HepG2 (cell line): ENCODE data around the gene PPIL6. TPM values are rescaled to one million over a fixed set of nuclear protein-coding genes. Genes with fewer than 3 reads are reported as not detected.
A peak's percentile ranks its signal among the peaks of the same experiment; 100 is the strongest.

Experiments
- ATF3 ChIP-seq: sonication (generic); formaldehyde crosslinking; IDR thresholded peaks from 2 replicates; pipeline ENCODE4 v1.4.0; 2020; ENCODE audit warnings: missing genetic modification reagents
- CHD2 ChIP-seq: IDR thresholded peaks from 2 replicates; pipeline ENCODE4 v1.6.1; 2011; ENCODE audit warnings: low read depth, low read length, improper control_type of control experiment
- EED ChIP-seq: sonication (generic); formaldehyde crosslinking; IDR thresholded peaks from 2 replicates; pipeline ENCODE4 v1.5.0; 2020; ENCODE audit warnings: mild to moderate bottlenecking, missing genetic modification reagents
- IRX3 ChIP-seq: sonication (generic); formaldehyde crosslinking; IDR thresholded peaks from 2 replicates; pipeline ENCODE4 v1.8.1; 2023; ENCODE audit warnings: mild to moderate bottlenecking, low read depth, missing genetic modification reagents, borderline replicate concordance
- KDM3A ChIP-seq: IDR thresholded peaks from 2 replicates; pipeline ENCODE4 v1.6.1; 2018; ENCODE audit warnings: low read depth, missing compliant biosample characterization
- KDM5A ChIP-seq: fragments of 200-600 bp; sonication (generic); IDR thresholded peaks from 2 replicates; pipeline ENCODE4 v1.7.0; 2018; ENCODE audit warnings: antibody characterized with exemption, mild to moderate bottlenecking, low read length, borderline replicate concordance
- NAIF1 ChIP-seq: sonication (generic); formaldehyde crosslinking; IDR thresholded peaks from 2 replicates; pipeline ENCODE4 v1.5.0; 2020; ENCODE audit warnings: mild to moderate bottlenecking, missing genetic modification reagents, borderline replicate concordance
- NCOA5 ChIP-seq: sonication (generic); formaldehyde crosslinking; IDR thresholded peaks from 2 replicates; pipeline ENCODE4 v1.4.0; 2020; ENCODE audit warnings: missing genetic modification reagents
- NFIB ChIP-seq: sonication (generic); formaldehyde crosslinking; IDR thresholded peaks from 2 replicates; pipeline ENCODE4 v1.9.0; 2021; ENCODE audit warnings: missing genetic modification reagents, mild to moderate bottlenecking, borderline replicate concordance
- RARG ChIP-seq: sonication (generic); formaldehyde crosslinking; IDR thresholded peaks from 2 replicates; pipeline ENCODE4 v1.4.0; 2020; ENCODE audit warnings: low read depth, mild to moderate bottlenecking, missing genetic modification reagents
- SNAPC2 ChIP-seq: sonication (generic); formaldehyde crosslinking; IDR thresholded peaks from 2 replicates; pipeline ENCODE4 v1.8.1; 2022; ENCODE audit warnings: mild to moderate bottlenecking, missing genetic modification reagents
- ZBTB34 ChIP-seq: sonication (generic); formaldehyde crosslinking; IDR thresholded peaks from 2 replicates; pipeline ENCODE4 v1.8.0; 2022; ENCODE audit warnings: mild to moderate bottlenecking, missing genetic modification reagents
- ZNF101 ChIP-seq: sonication (generic); formaldehyde crosslinking; IDR thresholded peaks from 2 replicates; pipeline ENCODE4 v1.4.0; 2020; ENCODE audit warnings: mild to moderate bottlenecking, low read depth, missing genetic modification reagents, borderline replicate concordance
- ZNF160 ChIP-seq: sonication (generic); formaldehyde crosslinking; IDR thresholded peaks from 2 replicates; pipeline ENCODE4 v1.8.0; 2022; ENCODE audit warnings: mild to moderate bottlenecking, inconsistent platforms, missing genetic modification reagents
- ZNF644 ChIP-seq: IDR thresholded peaks from 2 replicates; pipeline ENCODE4 v1.6.1; 2016; ENCODE audit warnings: low read depth
- ZNF839 ChIP-seq: sonication (generic); formaldehyde crosslinking; IDR thresholded peaks from 2 replicates; pipeline ENCODE4 v1.4.0; 2020; ENCODE audit warnings: missing genetic modification reagents, mild to moderate bottlenecking, borderline replicate concordance
- polyA plus RNA-seq, 8 experiments: library from polyadenylated mRNA; depleted of rRNA in 3 of 8; stranded (reverse) in 7 of 8; unstranded in 1 of 8; fragments of >200 nt; fragmentation: Illumina TruSeq in 4 of 8; extraction: Trizol in 4 of 8; gene quantifications; 2 replicates each; pipeline versions ENCODE4 v1.2.1 to v1.2.3, GENCODE V29; 2011 to 2016; ENCODE audit warnings: low read depth in 4 of 8, missing spikeins in 1 of 8, mixed read lengths in 1 of 8; ENCODE audit not compliant: insufficient read depth in 1 of 8
- total RNA-seq, 5 experiments: library from RNA; depleted of rRNA; stranded (reverse); fragments of >200 nt; fragmentation: Illumina TruSeq; extraction: Trizol; gene quantifications; 2 replicates each; pipeline ENCODE4 v1.2.3, GENCODE V29; 2016; ENCODE audit warnings: low read depth in 1 of 5
- TF ChIP-seq, protein P1 (sequence below): fragments of 450-650 bp; IDR thresholded peaks from 2 replicates; pipeline ENCODE4 v1.6.1; 2017
- TF ChIP-seq, protein P2 (sequence below): sonication (generic); formaldehyde crosslinking; IDR thresholded peaks from 2 replicates; pipeline ENCODE4 v1.5.0; 2020; ENCODE audit warnings: missing genetic modification reagents, mild to moderate bottlenecking, borderline replicate concordance
- TF ChIP-seq, protein P3 (sequence below): sonication (generic); formaldehyde crosslinking; IDR thresholded peaks from 2 replicates; pipeline ENCODE4 v1.4.0; 2020; ENCODE audit warnings: mild to moderate bottlenecking, missing genetic modification reagents

PPIL6 gene
- total and polyA plus RNA-seq, 2 of the 13 experiments (the other 11 are each of a cell fraction or from before 2014, with no cell fraction given), result 0.22 to 0.46 TPM

DNA sequence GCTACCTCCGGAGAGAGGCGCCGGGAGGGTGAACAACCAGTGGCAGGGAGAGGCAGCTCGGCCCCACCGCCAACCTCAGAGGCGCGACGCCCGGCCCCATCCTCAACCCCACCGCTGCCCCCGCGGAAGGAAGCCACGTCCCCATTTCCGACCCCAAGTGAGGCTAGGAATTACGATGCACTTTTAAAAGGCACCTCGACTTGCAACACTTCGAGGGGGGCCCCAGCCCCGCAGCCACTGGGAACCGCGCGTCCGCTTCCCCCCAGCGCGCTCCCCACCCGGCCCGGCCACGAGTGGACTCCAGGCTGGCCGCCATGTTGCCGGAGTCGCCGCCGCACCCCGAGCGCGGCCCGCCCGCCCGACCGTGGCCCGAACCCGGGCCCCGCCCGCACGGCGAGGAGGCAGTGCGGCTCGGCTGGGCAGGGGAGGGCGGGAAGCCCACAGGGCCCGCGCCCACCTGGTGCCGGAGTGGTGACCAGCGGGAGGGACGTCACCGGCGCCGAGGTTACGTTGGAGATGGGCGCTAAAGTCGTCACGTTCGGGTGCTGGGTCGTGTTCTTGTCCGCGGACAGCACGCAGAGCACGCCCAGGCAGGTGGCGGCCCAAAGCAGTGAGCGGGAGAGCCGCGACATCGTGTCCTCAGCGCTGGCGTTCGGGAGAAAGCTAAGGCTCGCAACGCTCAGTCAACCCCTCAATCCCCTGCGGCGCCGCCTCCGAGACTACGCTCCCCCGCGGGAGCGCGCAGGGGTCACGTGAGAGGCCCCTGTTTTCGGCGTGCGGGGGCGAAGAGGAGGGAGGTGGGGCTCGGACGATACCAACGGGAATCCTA, 58.5 kb downstream of the PPIL6 start, which contains the start of gene CD164 (continued):
- TF ChIP-seq KDM3A (CRISPR knock-in tag) (peak; percentile 73; the same call in 1 of the 2 replicates), EED (CRISPR knock-in tag) (peak; percentile 91; the same call in 1 of the 2 replicates), ZNF101 (CRISPR knock-in tag) (no peak), NCOA5 (CRISPR knock-in tag) (no peak), CHD2 (peak; percentile 44; the same call in 1 of the 2 replicates), ZBTB34 (no peak), ZNF839 (CRISPR knock-in tag) (no peak), NFIB (CRISPR knock-in tag) (no peak), ZNF160 (no peak; the same call in 1 of the 2 replicates), SNAPC2 (CRISPR knock-in tag) (no peak), KDM5A (peak; percentile 6; the same call in 1 of the 2 replicates), NAIF1 (CRISPR knock-in tag) (peak; percentile 54; the same call in 1 of the 2 replicates), ZNF644 (CRISPR knock-in tag) (no peak), RARG (no peak), IRX3 (CRISPR knock-in tag) (peak; percentile 78), ATF3 (no peak; the same call in 1 of the 2 replicates)
- TF ChIP-seq, protein P1, sequence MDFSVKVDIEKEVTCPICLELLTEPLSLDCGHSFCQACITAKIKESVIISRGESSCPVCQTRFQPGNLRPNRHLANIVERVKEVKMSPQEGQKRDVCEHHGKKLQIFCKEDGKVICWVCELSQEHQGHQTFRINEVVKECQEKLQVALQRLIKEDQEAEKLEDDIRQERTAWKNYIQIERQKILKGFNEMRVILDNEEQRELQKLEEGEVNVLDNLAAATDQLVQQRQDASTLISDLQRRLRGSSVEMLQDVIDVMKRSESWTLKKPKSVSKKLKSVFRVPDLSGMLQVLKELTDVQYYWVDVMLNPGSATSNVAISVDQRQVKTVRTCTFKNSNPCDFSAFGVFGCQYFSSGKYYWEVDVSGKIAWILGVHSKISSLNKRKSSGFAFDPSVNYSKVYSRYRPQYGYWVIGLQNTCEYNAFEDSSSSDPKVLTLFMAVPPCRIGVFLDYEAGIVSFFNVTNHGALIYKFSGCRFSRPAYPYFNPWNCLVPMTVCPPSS, result no peak
- TF ChIP-seq, protein P2, sequence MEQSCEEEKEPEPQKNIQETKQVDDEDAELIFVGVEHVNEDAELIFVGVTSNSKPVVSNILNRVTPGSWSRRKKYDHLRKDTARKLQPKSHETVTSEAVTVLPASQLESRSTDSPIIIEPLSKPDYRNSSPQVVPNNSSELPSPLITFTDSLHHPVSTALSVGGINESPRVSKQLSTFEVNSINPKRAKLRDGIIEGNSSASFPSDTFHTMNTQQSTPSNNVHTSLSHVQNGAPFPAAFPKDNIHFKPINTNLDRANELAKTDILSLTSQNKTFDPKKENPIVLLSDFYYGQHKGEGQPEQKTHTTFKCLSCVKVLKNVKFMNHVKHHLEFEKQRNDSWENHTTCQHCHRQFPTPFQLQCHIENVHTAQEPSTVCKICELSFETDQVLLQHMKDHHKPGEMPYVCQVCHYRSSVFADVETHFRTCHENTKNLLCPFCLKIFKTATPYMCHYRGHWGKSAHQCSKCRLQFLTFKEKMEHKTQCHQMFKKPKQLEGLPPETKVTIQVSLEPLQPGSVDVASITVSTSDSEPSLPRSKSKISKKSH (CRISPR knock-in tag), result peak; percentile 96
- TF ChIP-seq, protein P3, sequence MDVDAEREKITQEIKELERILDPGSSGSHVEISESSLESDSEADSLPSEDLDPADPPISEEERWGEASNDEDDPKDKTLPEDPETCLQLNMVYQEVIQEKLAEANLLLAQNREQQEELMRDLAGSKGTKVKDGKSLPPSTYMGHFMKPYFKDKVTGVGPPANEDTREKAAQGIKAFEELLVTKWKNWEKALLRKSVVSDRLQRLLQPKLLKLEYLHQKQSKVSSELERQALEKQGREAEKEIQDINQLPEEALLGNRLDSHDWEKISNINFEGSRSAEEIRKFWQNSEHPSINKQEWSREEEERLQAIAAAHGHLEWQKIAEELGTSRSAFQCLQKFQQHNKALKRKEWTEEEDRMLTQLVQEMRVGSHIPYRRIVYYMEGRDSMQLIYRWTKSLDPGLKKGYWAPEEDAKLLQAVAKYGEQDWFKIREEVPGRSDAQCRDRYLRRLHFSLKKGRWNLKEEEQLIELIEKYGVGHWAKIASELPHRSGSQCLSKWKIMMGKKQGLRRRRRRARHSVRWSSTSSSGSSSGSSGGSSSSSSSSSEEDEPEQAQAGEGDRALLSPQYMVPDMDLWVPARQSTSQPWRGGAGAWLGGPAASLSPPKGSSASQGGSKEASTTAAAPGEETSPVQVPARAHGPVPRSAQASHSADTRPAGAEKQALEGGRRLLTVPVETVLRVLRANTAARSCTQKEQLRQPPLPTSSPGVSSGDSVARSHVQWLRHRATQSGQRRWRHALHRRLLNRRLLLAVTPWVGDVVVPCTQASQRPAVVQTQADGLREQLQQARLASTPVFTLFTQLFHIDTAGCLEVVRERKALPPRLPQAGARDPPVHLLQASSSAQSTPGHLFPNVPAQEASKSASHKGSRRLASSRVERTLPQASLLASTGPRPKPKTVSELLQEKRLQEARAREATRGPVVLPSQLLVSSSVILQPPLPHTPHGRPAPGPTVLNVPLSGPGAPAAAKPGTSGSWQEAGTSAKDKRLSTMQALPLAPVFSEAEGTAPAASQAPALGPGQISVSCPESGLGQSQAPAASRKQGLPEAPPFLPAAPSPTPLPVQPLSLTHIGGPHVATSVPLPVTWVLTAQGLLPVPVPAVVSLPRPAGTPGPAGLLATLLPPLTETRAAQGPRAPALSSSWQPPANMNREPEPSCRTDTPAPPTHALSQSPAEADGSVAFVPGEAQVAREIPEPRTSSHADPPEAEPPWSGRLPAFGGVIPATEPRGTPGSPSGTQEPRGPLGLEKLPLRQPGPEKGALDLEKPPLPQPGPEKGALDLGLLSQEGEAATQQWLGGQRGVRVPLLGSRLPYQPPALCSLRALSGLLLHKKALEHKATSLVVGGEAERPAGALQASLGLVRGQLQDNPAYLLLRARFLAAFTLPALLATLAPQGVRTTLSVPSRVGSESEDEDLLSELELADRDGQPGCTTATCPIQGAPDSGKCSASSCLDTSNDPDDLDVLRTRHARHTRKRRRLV (CRISPR knock-in tag), result no peak; the same call in 1 of the 2 replicates
